Pancreas (tissue), 10 donors: ENCODE data around the gene GATD1. TPM values are rescaled to one million over a fixed set of nuclear protein-coding genes. Genes with fewer than 3 reads are reported as not detected.

Experiments used
- ATAC-seq, 4 donors: fragments of 200-7000 bp; cut with Tn5 transposase; one replicate each; pipeline versions ENCODE4 v1.8.0 to v1.9.1; 2020; ENCODE audit warnings: mild to moderate bottlenecking in 4 of 4, moderate library complexity in 4 of 4
- DNase-seq, 6 donors: peaks; one replicate each; pipeline ENCODE4 v3.0.0-alpha.2; 2020
- FAIRE-seq: peaks from 2 replicates; lab custom pipeline; 2012; peaks lifted over from hg19 to GRCh38; lab: Jason Lieb, UNC
- H3K27ac ChIP-seq, 4 donors: fragments of 200-600 bp; sonication (generic); 1 replicate in 3 of 4; 2 replicates in 1 of 4; pipeline versions ENCODE4 v1.5.0 to v1.8.0; 2020
- H3K27me3 ChIP-seq, 4 donors: fragments of 200-600 bp; one replicate each; pipeline ENCODE4 v1.8.0; 2021
- H3K36me3 ChIP-seq, 3 donors: fragments of 200-600 bp; sonication (generic) in 1 of 3; one replicate each; pipeline versions ENCODE4 v1.5.0 to v1.8.0; 2020 to 2021
- H3K4me1 ChIP-seq, 3 donors: fragments of 200-600 bp; one replicate each; pipeline ENCODE4 v1.8.0; 2021
- H3K4me3 ChIP-seq, 4 donors: fragments of 200-600 bp; sonication (generic) in 2 of 4; one replicate each; pipeline versions ENCODE4 v1.5.0 to v1.8.0; 2020 to 2021
- H3K9me3 ChIP-seq, 4 donors: fragments of 200-600 bp; one replicate each; pipeline ENCODE4 v1.8.0; 2021
- WGBS, 2 donors: extraction: QIAGEN DNeasy Blood & Tissue Kit; methylation state at CpG; one replicate each; pipeline ENCODE4 v1.1.7; 2013; 5-methylcytosine and 5-hydroxymethylcytosine counted together
- intact Hi-C, 3 donors: fragments of 100-400 bp; cut with DNase I; formaldehyde crosslinking; loops; one replicate each; pipeline versions ENCODE4 v1.11.1 to v1.14.2; 2022
- polyA plus RNA-seq, 2 donors: library from polyadenylated mRNA; stranded (reverse); fragments of 200-250 nt; gene quantifications; one replicate each; pipeline ENCODE4 v1.2.3, GENCODE V29; 2013
- total RNA-seq, 6 donors: library from RNA; stranded (reverse); fragmentation: NEBNext Ultra II Directional in 4 of 6; extraction: Animal tissue kit (Norgen Biotek cat#: 25700) in 4 of 6; gene quantifications; one replicate each; pipeline versions ENCODE4 v1.2.1 to v1.2.4, GENCODE V29; 2021 to 2023
- TF ChIP-seq, protein P1 (sequence below), 4 donors: fragments of 200-600 bp; sonication (generic) in 3 of 4; IDR thresholded peaks; one replicate each; pipeline versions ENCODE4 v1.5.0 to v1.8.0; 2021; ENCODE audit warnings: antibody characterized with exemption in 4 of 4
- donor health status: healthy with polysubstance abuse.
- donor health status: DM: no; HTN: no; CAD: no; lungs with moderate emphysema.
- donor health status: DM: no; HTN: no; CAD: no.
- donor health status: control.
- donor health status: control.
- donor health status: Bipolar disorder and iron deficiency.
- donor health status: DM: yes; HTN: yes; CAD: no.
- donor health status: DM: no; HTN: no; CAD: no.
- donor health status: DM: no; HTN: no; CAD: no.
- donor health status: DM: yes; HTN: yes; CAD: no.

Gene GATD1
- total and polyA plus RNA-seq, 8 donors: 13.6 to 43.2 (median 21.5) TPM

DNA sequence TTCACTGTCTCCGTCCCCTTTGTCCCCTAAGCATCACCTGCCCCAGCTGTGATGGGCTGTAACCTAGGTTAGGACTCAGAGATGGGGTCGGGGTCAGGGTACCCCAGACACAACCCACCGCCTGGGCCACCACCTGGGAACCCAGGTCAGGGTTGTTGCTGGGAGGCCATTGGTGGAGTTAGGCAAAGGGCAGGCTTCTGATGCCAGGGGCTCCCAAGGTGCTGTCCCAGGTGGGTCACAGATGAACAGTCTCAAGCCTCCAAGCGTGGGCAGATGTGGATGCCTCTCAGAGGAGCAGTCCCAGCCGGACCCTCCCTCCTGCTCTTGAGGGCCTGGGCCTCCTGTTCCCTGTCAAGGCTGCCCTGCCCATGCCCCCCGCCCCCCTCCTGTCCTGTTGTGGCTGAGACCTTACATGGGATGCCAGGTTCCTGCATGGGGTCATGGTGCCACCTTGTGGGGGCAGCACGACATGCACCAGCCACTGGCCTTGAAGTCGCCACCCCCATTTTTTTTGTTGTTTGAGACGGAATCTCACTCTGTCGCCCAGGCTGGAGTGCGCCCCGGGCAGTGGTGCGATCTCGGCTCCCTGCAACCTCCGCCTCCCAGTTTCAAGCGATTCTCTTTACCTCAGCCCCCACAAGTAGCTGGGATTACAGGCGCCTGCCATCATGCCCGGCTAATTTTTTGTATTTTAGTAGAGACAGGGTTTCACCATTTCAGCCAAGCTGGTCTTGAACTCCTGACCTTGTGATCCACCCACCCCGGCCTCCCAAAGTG is 12.1 kb downstream of the GATD1 start:
- peak in 4 of 6 donors; percentile 67 to 84 (median 68) for DNase-seq
- H3K4me3 ChIP-seq: no peak overlapping the region
- no peaks in the 10 kb centered on the region for H3K9me3 ChIP-seq
- no peak for FAIRE-seq
- H3K27ac ChIP-seq: no peak overlapping the region
- ATAC-seq: peak; percentile 47 to 85 (median 62)
- TF ChIP-seq, protein P1, sequence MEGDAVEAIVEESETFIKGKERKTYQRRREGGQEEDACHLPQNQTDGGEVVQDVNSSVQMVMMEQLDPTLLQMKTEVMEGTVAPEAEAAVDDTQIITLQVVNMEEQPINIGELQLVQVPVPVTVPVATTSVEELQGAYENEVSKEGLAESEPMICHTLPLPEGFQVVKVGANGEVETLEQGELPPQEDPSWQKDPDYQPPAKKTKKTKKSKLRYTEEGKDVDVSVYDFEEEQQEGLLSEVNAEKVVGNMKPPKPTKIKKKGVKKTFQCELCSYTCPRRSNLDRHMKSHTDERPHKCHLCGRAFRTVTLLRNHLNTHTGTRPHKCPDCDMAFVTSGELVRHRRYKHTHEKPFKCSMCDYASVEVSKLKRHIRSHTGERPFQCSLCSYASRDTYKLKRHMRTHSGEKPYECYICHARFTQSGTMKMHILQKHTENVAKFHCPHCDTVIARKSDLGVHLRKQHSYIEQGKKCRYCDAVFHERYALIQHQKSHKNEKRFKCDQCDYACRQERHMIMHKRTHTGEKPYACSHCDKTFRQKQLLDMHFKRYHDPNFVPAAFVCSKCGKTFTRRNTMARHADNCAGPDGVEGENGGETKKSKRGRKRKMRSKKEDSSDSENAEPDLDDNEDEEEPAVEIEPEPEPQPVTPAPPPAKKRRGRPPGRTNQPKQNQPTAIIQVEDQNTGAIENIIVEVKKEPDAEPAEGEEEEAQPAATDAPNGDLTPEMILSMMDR (IDR thresholded peaks at IDR 0.05): peak; percentile 15 to 59 (median 44)
- H3K4me1 ChIP-seq: no peaks in the 10 kb centered on the region
- intact Hi-C loops: no loop called here
- 64 to 75% methylated on average over 19 of the region's 19 CpGs for WGBS, 2 donors
- peaks cover 5 to 23% (median 20%) of the 10 kb centered on the region in 3 donors for H3K36me3 ChIP-seq
- H3K27me3 ChIP-seq: no peaks in the 10 kb centered on the region

DNA sequence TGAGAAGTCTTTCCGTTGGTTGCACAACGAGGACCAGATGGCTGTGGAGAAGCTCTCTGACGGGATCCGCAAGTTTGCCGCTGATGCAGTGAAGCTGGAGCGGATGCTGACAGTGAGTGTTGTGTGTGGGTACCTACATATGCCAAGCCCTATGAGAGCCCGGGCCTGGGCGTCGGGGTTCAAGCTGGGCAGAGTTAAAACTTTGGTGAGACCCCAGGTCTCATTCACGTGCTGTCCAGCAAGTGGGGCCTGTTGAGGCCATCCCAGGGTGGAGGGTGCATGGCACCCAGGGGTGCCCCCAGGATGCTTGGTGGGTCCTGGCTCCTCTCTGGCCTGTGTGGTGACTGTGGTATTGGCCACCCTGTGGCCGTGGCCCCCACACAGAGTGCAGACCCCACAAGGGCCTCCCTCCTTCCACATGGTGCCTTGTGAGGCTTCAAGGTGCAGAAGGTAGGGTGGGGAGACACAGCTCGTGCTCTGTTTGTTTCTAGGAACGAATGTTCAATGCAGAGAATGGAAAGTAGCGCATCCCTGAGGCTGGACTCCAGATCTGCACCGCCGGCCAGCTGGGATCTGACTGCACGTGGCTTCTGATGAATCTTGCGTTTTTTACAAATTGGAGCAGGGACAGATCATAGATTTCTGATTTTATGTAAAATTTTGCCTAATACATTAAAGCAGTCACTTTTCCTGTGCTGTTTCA is 12.8 kb downstream of the GATD1 start:
- ATAC-seq (no peak), DNase-seq (peak in 2 of 6 donors; percentile 54 to 69), FAIRE-seq (no peak)
- Histone ChIP-seq H3K27ac (no peak overlapping the region), H3K27me3 (no peaks in the 10 kb centered on the region), H3K4me3 (no peak overlapping the region), H3K9me3 (no peaks in the 10 kb centered on the region), H3K4me1 (no peaks in the 10 kb centered on the region), H3K36me3 (peaks cover 7 to 29% (median 23%) of the 10 kb centered on the region in 3 donors)
- TF ChIP-seq, protein P1 (IDR thresholded peaks at IDR 0.05): no peak
- intact Hi-C loops: no loop called here
- WGBS, 2 donors: 85 to 89% methylated on average over 18 of the region's 18 CpGs

DNA sequence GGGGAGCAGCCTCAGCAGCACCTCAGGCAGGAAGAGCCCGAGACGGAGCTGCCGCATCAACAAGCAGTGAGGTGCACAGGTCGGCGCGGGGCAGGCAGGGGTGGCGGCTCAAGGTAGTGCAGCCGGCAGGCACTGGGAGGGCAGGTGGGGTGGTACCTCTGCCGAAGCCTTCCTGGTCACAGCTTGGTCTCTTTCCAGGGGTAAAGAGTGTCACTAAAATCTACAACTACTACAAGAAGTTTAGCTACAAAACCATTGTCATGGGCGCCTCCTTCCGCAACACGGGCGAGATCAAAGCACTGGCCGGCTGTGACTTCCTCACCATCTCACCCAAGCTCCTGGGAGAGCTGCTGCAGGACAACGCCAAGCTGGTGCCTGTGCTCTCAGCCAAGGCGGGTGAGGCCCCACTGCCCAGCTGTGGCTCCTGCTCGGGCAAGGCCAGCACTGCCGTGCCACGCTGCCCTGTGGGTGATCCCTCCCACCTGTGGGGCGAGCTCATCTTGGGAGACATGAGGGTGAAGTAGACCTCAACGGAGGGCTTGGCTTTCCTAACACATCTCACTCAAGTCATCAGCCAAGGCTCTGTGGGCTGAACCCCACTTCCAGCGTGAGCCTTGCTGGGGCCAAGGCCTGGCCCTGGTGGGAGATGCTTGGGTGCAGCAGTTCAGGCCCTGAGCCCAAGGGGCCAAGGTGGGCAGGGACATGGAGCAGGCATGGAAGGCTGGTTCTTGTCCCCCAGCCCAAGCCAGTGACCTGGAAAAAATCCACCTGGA is 13.6 kb downstream of the GATD1 start:
- Histone ChIP-seq H3K27ac (no peak overlapping the region), H3K9me3 (no peaks in the 10 kb centered on the region), H3K36me3 (peaks cover 7 to 30% (median 29%) of the 10 kb centered on the region in 3 donors), H3K4me1 (no peaks in the 10 kb centered on the region), H3K27me3 (no peaks in the 10 kb centered on the region), H3K4me3 (no peak overlapping the region)
- ATAC-seq: peak in 1 of 4 donors; percentile 7
- peak in 3 of 6 donors; percentile 34 to 77 (median 60) for DNase-seq
- TF ChIP-seq, protein P1 (IDR thresholded peaks at IDR 0.05): no peak
- FAIRE-seq: no peak
- 90 to 92% methylated on average over 22 of the region's 22 CpGs for WGBS, 2 donors
- intact Hi-C loops: no loop called here

DNA sequence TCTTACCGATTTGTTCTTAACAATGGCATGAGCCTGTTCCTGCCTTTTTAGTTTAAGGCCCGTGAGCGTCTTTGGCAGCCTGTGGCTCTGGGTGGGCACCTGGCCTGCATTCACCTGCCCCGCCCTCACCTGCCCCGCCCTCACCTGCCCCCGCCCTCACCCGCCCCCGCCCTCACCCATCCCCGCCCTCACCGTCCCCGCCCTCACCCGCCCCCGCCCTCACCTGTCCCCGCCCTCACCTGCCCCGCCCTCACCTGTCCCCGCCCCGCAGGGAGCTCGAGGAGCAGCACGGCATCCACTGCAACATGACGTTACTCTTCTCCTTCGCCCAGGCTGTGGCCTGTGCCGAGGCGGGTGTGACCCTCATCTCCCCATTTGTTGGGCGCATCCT is 14.2 kb downstream of the GATD1 start:
- no peaks in the 10 kb centered on the region for H3K4me1 ChIP-seq
- DNase-seq (peak in 4 of 6 donors; percentile 51 to 87 (median 63)), FAIRE-seq (no peak), ATAC-seq (peak; percentile 6 to 73 (median 52))
- peaks cover 7 to 30% (median 29%) of the 10 kb centered on the region in 3 donors for H3K36me3 ChIP-seq
- intact Hi-C loops: no loop called here
- H3K27me3 ChIP-seq: no peaks in the 10 kb centered on the region
- no peaks in the 10 kb centered on the region for H3K9me3 ChIP-seq
- TF ChIP-seq, protein P1 (IDR thresholded peaks at IDR 0.05): no peak
- H3K27ac ChIP-seq: no peak overlapping the region
- WGBS, 2 donors: 56 to 57% methylated on average over 14 to 22 of the region's 24 CpGs
- no peak overlapping the region for H3K4me3 ChIP-seq
